KOPT-K1 (cell line): ENCODE results near the gene OR1D5.
A peak's percentile ranks its signal among the peaks of the same experiment; 100 is the strongest.
"Not testable (repeated sequence)": the region's sequence is repeated elsewhere in the genome, so short reads cannot be mapped to it uniquely, and the experiment has no call there.

Experiments
- H3K27ac ChIP-seq: fragments of 200-600 bp; sonication (generic); 2 replicates; pipeline ENCODE4 v1.5.1; 2016; ENCODE audit warnings: antibody characterized with exemption, mild to moderate bottlenecking, low read depth, low read length; ENCODE audit not compliant: poor library complexity, severe bottlenecking
- H3K36me3 ChIP-seq: fragments of 200-600 bp; sonication (generic); 2 replicates; pipeline ENCODE4 v1.5.1; 2017; ENCODE audit warnings: antibody characterized with exemption, mild to moderate bottlenecking, low read length, moderate library complexity; ENCODE audit not compliant: insufficient read depth
- H3K9me3 ChIP-seq: fragments of 200-600 bp; sonication (generic); 2 replicates; pipeline ENCODE4 v1.5.1; 2017; ENCODE audit warnings: antibody characterized with exemption, low read length, mild to moderate bottlenecking; ENCODE audit not compliant: insufficient read depth, poor library complexity, severe bottlenecking

Gene OR1D5, protein sequence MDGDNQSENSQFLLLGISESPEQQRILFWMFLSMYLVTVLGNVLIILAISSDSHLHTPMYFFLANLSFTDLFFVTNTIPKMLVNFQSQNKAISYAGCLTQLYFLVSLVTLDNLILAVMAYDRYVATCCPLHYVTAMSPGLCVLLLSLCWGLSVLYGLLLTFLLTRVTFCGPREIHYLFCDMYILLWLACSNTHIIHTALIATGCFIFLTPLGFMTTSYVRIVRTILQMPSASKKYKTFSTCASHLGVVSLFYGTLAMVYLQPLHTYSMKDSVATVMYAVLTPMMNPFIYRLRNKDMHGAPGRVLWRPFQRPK

DNA sequence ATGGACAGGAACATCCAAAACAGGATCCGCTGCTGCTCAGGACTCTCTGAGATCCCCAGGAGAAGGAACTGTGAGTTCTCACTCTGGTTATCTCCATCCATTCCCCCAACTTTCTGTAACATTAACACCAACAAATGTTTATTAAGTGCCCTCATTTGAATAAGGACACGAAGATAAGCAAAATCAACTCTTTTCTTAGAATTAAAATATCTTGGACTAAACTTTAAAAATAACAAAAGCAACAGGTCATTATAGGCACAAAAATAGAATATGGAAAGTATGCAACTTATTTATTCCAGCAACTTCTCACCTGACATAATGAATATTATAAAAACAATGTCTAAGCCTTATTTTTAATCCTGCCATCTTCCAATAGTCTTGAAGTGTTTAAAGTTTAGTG lies at the start of gene OR1D5:
OR1D5 (minus strand) TSS at position 101 of the 400 bp plus-strand sequence; CDS start at position 101, 0 bp downstream.
- not testable (repeated sequence) for H3K9me3 ChIP-seq

DNA sequence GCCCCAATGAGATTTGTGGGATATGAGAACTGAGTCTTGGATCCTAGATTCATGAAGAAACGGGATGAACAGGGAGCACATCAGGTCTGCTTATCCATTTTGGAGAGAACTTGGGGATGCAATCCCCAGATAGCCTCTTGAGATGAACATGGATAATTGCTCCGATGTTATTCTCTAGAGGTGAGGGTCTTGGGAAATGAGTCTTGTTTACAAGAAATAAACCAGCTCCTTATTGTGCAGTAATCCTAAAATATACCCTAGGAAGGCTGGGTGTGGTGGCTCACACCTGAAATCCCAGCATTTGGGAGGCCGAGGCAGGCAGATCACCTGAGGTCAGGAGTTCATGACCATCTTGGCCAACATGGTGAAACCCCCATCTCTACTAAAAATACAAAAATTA lies 40.9 kb upstream of the OR1D5 start, which contains the start of gene OR1D2:
OR1D2 (minus strand) TSS at position 101 of the 400 bp plus-strand sequence. CDS start 11,426 bp downstream, outside the sequence.
- H3K27ac ChIP-seq, result no peak within 1 kb of the TSS
- H3K36me3 ChIP-seq, result no peaks in the 10 kb centered on the region
- no peaks in the 10 kb centered on the region for H3K9me3 ChIP-seq

More for the DNA sequence above, at the start of gene OR1D5:
- H3K36me3 ChIP-seq, H3K27ac ChIP-seq: not testable (repeated sequence)

DNA sequence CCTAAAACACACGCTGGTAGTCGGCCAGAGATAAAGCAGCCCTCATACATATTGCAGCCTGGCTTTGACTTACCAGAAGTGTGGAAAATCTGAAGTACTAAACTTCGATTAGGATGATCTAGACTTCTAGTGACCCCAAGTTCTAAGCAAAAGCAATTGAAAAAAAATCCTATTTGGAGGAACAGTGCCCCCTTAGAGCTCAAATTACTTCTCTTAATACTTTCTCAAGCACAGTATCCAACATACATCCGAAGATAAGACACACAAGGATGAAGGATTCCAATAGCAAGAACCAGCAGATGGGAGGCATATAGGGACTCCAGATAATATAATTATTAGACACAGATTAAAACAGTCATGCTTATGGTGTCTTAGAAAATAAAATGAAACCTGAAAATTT lies 10.4 kb upstream of the OR1D5 start:
- not testable (repeated sequence) for H3K27ac ChIP-seq, H3K9me3 ChIP-seq, H3K36me3 ChIP-seq

DNA sequence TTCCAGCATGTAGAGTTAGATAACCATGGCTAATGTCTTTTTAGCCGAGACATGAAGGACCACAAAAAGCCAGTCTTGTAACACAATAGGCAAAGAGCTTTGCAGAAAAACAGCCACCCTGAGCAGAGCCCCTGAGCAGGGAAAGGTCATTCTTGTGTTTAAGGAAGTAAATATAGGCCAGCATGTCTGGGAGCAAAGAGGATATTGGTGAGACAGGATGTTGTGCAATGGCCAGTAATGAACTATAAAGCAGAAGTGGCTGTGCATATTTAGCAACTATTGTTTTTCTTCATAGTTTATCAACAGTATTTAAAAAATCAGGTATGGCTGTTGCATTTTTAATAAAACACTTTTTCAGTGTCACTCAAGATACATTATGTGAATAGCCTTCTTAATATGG lies 1.8 kb upstream of the OR1D5 start:
- H3K9me3 ChIP-seq, H3K36me3 ChIP-seq, H3K27ac ChIP-seq: not testable (repeated sequence)

DNA sequence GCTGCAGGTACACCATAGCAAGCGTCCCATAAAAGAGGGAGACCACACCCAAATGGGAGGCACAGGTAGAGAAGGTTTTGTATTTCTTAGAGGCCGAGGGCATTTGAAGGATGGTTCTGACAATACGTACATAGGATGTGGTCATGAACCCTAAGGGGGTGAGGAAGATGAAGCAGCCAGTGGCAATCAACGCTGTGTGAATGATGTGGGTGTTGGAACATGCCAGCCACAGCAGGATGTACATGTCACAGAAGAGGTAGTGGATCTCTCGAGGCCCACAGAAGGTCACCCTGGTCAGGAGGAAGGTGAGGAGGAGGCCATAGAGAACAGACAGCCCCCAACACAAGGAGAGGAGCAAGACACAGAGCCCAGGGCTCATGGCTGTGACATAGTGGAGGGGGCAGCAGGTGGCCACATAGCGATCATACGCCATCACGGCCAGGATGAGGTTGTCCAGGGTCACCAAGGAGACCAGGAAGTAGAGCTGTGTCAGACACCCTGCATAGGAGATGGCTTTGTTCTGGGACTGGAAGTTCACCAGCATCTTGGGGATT lies 506 bp downstream of the OR1D5 start:
- H3K9me3 ChIP-seq, H3K36me3 ChIP-seq, H3K27ac ChIP-seq: not testable (repeated sequence)

DNA sequence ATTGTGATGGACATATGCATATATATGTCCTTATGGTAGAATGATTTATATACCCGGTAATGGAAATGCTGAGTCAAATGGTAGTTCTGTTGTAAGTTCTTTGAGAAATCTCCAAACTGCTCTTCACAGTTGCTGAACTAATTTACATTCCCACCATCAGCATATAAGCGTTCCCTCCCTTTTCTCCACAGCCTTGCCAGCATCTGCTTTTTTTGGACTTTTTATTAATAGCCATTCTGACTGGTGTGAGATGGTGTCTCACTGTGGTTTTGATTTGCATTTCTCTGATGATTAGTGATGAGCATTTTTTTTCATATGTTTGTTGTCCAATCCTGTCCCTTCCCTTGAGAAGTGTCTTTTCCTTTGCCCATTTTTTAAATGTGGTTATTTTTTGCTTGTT lies 8.5 kb downstream of the OR1D5 start:
- H3K9me3 ChIP-seq, H3K36me3 ChIP-seq, H3K27ac ChIP-seq: not testable (repeated sequence)

DNA sequence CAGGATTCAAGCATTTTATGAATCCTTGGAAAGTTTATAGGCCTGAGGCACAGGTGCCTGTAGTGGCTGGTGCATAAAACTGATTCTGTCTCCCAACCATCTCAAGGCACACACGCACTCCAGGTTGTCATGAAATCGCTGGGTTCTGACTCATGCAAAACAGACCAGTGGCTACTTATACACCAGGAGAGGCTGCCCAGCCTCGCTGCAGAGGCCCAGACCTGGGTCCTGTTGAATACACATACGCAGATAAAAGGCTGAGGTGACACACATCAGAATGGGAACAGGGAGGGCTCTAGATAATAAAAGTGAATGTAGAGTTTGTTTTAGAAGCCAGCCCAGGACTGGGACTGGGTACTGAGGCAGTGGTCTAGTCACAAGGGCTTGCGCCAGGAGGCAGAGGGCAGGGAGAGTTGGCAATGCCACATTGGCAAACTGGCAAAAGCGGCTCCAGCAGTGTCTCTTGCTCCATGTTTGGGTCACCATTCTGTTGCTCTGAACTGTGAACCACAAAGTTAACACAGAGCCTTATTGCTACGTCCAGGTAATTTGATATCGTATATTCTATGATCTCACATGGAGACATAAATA lies 13.6 kb downstream of the OR1D5 start:
- Histone ChIP-seq H3K36me3 (no peaks in the 10 kb centered on the region), H3K27ac (no peak overlapping the region), H3K9me3 (no peaks in the 10 kb centered on the region)

DNA sequence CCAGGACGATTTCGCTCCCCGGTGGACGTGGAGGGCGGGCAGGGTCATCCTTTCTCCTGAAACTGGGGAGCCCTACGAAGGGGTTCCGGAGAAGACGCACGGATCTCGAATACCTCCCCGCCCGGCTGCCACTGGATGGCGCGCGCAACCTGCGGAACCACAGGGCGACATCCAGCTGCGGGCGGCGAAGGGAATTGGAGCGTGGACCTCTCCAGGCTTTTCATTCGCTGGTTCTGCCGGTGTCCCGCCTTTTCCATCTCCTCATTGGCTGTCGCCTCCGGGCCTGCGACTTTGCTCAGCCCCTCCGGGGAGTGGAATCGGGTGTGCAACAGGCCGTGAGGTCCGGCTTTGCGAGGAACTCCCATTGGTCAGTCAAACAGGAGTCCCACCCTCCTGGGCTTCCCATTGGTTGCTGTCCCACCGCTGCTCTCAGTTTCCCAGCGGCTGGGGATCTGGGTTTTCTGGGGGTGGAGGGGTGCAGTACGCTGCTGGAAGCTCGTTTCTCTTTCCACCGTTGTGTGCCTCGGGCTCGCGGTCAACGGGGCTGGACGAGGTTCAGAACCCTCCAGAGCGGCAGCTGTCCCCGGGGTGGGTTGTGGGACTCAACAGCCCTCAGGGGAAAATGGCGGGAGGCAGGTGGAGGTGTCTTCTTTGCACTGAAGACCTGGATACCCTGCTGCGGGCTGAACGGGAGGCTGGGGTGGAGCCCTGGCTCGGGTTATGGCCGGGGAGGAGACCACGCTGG lies 14.5 kb downstream of the OR1D5 start:
- Histone ChIP-seq H3K9me3 (peaks cover 5% of the 10 kb centered on the region), H3K27ac (peak overlapping the region; percentile 42), H3K36me3 (no peaks in the 10 kb centered on the region)

DNA sequence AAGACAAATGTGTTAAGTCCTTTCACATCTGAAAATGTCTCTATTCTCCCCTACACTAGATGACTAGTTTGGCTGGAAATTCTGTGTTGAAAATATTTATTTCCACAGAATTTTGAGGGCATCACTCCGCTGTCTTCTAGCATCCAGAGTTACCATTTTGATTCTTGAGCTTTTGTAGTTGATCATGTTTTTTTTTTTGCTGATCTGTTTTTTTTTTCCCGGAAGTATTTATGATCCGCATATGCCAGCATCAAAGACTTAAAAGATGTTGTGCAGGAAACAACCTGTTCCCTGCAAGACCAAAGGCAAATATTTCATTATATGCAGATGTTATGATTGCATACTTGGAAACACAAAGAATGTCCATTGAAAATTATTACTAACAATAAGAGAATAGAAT lies 16.7 kb downstream of the OR1D5 start:
- Histone ChIP-seq H3K9me3 (peaks cover 14% of the 10 kb centered on the region), H3K36me3 (no peaks in the 10 kb centered on the region), H3K27ac (no peak overlapping the region)

DNA sequence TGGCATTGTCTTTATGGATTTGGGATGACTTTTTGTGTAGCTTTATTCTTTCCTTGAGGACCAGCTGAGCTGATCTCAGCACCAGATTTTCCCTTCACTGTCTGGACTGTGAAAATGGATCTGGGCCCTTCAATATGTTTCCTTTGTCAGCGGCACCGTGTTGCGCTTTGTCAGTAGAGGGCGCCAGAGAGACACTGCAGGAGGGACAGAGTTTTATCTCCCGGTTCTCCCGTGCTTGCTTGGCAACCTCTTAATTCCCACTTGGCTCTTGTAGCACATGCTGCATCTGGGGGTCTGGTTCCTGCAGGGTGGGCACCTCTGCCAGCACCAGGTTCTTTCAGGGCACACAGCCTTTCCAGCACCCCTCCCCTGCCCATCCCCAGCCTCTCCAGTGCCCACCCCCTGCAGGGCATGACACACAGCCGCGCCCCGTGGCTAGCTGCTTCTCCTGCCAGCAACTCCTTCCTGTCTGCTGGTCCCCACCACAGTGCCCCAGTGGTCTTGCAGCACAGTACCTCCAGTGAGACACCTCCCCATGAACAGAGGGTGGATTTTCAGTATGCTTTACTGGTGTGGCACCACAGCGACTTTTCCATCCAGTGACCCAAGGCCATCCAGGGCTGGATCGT lies 19.6 kb downstream of the OR1D5 start:
- H3K27ac ChIP-seq, result no peak overlapping the region
- H3K9me3 ChIP-seq, result peaks cover 14% of the 10 kb centered on the region
- H3K36me3 ChIP-seq, result no peaks in the 10 kb centered on the region

DNA sequence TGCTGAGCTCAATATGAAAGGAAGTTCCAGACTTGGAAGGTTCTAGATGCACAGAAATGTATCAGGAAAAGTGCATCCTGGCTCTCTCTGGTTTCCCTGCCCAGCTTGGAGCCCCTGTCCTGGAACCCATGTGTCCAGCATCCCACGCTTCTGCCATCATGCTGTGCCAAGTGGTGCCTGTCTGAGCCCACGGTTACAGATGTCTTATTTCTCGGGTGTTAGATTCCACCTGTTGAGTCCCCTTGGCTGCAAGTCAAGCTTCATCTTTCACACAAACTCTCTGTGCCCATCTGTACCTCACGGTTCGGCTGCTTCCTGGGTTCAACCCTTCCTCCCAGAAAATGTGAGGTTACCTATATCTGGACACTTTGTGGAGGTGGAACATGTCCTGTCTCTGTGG lies 22.5 kb downstream of the OR1D5 start:
- Histone ChIP-seq H3K9me3 (peaks cover 14% of the 10 kb centered on the region), H3K36me3 (no peaks in the 10 kb centered on the region), H3K27ac (no peak overlapping the region)

DNA sequence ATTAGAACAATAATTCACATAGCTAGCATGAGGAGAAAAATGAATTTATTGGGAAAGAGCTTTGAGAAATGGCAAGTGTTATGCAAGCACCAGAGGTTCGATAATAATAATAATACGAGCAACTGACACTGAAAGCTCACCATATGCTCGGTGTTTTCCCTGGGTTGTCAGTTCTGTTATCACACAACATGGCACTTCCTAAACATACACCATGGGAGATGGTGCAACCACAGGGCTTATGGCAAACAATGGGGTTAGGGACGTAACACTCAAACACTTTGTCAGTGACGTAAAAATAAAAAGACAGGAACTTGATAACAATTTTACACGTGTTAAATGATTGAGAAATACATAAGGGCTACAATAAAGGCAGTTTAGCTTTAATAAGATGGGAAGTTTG lies 23.7 kb downstream of the OR1D5 start:
- H3K9me3 ChIP-seq, result peaks cover 14% of the 10 kb centered on the region
- no peaks in the 10 kb centered on the region for H3K36me3 ChIP-seq
- H3K27ac ChIP-seq, result no peak overlapping the region

DNA sequence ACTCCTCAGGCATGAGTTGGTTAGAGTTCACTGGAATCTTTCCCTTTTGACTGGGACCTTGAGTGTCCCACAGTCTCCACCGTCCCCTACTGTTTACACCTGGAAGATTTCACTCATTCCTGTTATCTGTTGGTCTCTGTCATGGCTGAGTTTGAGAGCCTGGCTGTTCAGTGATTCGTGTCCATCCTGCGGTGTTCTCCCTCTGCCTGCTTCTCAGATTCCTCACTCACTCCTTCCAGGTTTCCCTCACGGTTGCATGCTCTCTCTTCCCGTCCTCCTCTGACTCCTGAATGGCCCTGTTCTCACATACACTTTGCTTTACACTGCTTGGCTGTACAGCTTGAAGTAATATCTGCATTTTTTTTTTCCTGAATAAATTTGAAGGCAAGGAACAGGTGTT lies 24.5 kb downstream of the OR1D5 start:
- peaks cover 9% of the 10 kb centered on the region for H3K9me3 ChIP-seq
- H3K27ac ChIP-seq, result no peak overlapping the region
- no peaks in the 10 kb centered on the region for H3K36me3 ChIP-seq

DNA sequence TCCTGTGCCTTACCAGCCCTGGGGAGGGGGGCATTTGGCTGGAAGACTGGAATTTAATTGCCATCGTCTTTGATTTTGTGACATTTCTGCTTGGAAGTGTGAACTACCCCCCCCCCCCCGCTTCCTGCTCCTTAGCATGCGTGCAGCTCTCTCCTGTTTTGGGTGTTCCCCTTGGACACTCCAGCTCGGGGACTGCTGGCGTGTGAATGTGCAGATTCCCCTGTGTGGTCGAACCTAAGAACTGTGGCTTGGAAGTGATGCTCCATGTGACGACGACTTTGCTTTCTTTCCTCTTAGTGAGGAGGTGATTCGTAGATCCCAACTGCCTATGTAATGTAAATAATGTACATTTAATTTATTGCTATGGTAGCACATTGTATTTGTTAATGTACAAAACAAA lies 26.1 kb downstream of the OR1D5 start:
- Histone ChIP-seq H3K36me3 (no peaks in the 10 kb centered on the region), H3K9me3 (no peaks in the 10 kb centered on the region), H3K27ac (no peak overlapping the region)

DNA sequence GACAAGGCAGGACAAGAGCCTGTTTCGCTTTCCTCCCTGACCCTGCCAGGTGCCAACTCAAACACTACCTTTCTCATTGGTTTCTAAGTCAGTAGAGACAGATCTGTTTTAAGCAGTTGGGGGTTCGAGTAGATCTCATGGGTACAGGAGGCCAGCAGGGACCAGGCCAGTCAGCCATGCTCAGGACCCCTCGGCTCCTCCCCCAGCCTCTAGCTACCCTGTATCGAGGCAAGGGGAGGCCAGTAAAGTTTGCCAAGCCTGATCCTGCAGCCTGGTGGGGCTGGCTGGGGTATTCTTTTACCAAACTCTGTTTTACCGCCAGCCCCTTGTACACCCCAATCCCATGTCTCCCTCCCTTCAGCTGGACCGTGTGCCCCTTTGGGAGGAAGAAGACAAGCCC lies 26.6 kb downstream of the OR1D5 start:
- H3K36me3 ChIP-seq, result no peaks in the 10 kb centered on the region
- H3K27ac ChIP-seq, result no peak overlapping the region
- H3K9me3 ChIP-seq, result no peaks in the 10 kb centered on the region
